SJSA1 (cell line): ENCODE measurements around the gene PCDHGA1. TPM values are rescaled to one million over a fixed set of nuclear protein-coding genes. Genes with fewer than 3 reads are reported as not detected.

Experiments used
- DNase-seq, 2 experiments: peaks; one replicate each; pipeline ENCODE4 v3.0.0-alpha.2; 2015 to 2020; ENCODE audit warnings: low spot score in 2 of 2, low read depth in 1 of 2
- H3K27ac ChIP-seq: fragments of 250-450 bp; sonication (Bioruptor Pico); 2 replicates; pipeline ENCODE4 v1.5.1; 2020; ENCODE audit warnings: mild to moderate bottlenecking, moderate library complexity
- H3K27me3 ChIP-seq: fragments of 250-450 bp; sonication (Bioruptor Pico); replicated peaks from 2 replicates; pipeline ENCODE4 v1.5.1; 2020; ENCODE audit warnings: mild to moderate bottlenecking, moderate library complexity
- H3K36me3 ChIP-seq: fragments of 250-450 bp; sonication (Bioruptor Pico); 2 replicates; pipeline ENCODE4 v1.5.1; 2020; ENCODE audit warnings: mild to moderate bottlenecking
- H3K4me1 ChIP-seq: fragments of 250-450 bp; sonication (Bioruptor Pico); replicated peaks from 2 replicates; pipeline ENCODE4 v1.6.1; 2021; ENCODE audit warnings: mild to moderate bottlenecking
- H3K4me3 ChIP-seq: fragments of 250-450 bp; sonication (Bioruptor Pico); 2 replicates; pipeline ENCODE4 v1.5.1; 2020; ENCODE audit warnings: mild to moderate bottlenecking
- H3K9me3 ChIP-seq: fragments of 250-450 bp; sonication (Bioruptor Pico); replicated peaks from 2 replicates; pipeline ENCODE4 v1.5.1; 2020; ENCODE audit warnings: mild to moderate bottlenecking
- total RNA-seq: library from RNA; depleted of rRNA; stranded (reverse); fragments of >200 nt; shearing (Covaris generic); gene quantifications from 2 replicates; pipeline ENCODE4 v1.2.3, GENCODE V29; 2014; rRNA removed

The PCDHGA1 gene
- total RNA-seq, 1 experiment from 2014 or later: 2.2 TPM

DNA sequence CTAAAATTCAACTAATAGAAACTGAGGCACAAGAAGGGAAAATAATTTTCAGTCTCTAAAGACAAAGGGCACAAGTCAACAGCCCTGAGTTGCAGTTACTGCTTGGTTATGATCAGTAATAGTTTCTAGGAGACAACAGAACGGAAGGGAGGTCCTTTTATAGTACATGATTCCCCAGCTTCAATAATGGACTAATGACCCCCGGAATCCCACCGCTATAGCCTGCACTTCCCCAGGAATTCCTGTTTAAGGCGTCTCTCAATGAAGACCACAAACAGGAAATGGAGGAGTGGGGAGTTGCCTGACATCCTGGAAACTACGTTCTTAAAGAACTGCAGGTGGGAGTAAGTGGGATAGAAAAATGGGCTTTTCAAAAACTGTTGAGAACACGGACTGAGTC lies 227.8 kb downstream of the PCDHGA1 start:
- no peak overlapping the region for H3K4me3 ChIP-seq
- no peak for DNase-seq
- peak overlapping the region; percentile 37; the same call in 1 of the 2 replicates for H3K27ac ChIP-seq

DNA sequence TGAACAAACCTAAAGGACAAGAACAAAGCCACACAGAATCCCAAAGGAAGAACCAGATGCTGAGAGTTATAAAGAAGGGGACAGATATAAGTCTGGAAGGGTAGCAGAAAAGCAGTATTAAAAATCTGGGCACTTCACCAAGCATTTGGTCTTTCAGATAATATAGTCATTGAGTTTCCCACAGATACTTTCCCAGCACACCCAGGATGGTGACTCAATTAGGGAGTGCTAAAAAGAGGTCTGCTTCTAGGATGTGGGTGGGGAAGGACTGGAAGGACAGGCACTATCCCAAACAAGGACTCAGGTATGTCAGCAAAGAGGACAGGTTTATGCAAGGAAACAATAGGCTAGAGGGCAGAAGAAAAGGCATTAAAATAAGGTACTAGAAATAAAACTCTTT lies 229.1 kb downstream of the PCDHGA1 start:
- Histone ChIP-seq H3K36me3 (peaks cover 54% of the 10 kb centered on the region), H3K27ac (no peak overlapping the region), H3K4me1 (peaks cover 19% of the 10 kb centered on the region), H3K27me3 (no peaks in the 10 kb centered on the region), H3K4me3 (no peak overlapping the region), H3K9me3 (no peaks in the 10 kb centered on the region)
- no peak for DNase-seq

More for the DNA sequence above, 227.8 kb downstream of the PCDHGA1 start:
- peaks cover 44% of the 10 kb centered on the region for H3K36me3 ChIP-seq
- H3K4me1 ChIP-seq: peaks cover 17% of the 10 kb centered on the region
- no peaks in the 10 kb centered on the region for H3K9me3 ChIP-seq
- no peaks in the 10 kb centered on the region for H3K27me3 ChIP-seq

DNA sequence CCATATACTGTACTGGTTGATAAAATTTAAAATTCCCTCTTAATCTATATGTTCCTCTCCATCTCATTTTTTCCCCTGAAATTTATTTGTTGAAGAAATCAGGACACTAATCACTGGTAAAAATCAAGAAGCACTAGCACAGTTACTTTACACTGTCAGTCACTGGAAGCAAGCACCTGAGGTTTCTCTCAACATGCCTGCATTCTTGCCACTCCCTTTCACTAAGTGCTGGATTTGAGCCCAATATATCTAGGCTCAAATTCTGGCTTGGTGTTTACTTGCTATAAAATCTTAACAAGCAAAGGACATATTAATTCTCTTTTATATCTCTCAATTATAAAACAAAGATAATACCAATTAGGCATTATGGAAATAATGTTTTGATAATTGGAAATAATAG lies 229.8 kb downstream of the PCDHGA1 start:
- Histone ChIP-seq H3K4me1 (peaks cover 20% of the 10 kb centered on the region), H3K9me3 (no peaks in the 10 kb centered on the region), H3K36me3 (peaks cover 59% of the 10 kb centered on the region), H3K27me3 (no peaks in the 10 kb centered on the region), H3K4me3 (no peak overlapping the region), H3K27ac (peak overlapping the region; percentile 77)
- DNase-seq: peak in 1 of 2 experiments; percentile 20

DNA sequence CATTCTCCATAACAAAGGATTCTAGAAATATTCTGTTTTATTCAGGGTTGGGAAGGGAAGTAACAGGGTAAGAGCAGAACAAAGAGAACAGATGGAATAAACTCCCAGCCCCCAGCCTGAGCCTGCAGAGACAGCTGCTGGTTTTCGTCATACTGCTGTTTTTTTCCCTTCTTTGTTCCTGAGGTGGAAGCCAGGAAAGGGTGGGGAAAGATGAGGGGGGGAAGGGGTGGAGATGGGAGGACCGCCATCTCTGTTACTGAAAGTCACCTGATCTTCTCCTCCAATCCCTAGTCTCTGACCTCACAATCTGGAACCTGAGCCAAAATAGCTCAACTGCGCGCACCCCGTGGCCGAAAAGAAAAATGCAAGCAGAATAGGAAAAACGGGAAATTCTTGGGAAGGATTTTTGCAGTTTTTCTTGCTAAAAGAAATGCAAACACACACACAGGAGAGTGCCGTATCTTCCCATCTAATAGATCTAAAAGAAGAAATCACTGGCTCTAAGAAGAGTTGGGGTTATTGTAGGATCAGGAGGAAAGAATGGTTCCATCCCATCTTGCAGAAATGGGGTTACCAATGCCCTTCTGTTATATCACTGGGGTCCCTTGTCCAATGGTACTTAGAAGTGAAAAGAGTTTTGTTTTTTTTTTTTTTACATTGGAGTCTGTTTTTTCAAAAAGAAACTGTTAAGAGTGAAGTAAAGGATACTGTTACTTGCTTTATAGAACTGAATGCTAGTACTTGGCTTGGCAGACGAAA lies 230.6 kb downstream of the PCDHGA1 start:
- Histone ChIP-seq H3K27me3 (no peaks in the 10 kb centered on the region), H3K27ac (peak overlapping the region; percentile 77), H3K36me3 (peaks cover 63% of the 10 kb centered on the region), H3K9me3 (no peaks in the 10 kb centered on the region), H3K4me1 (peaks cover 20% of the 10 kb centered on the region), H3K4me3 (no peak overlapping the region)
- DNase-seq: peak; percentile 94

Other genes starting within 250 kb of the PCDHGA1 start
- 5.4 and 7.6 TPM in 2 replicates for gene PCDHB2, start 235.9 kb upstream of the PCDHGA1 start, total RNA-seq
- 0.37 and 1.2 TPM in 2 replicates for gene PCDHB3, start 230.0 kb upstream of the PCDHGA1 start, total RNA-seq
- gene PCDHB4, start 208.7 kb upstream of the PCDHGA1 start, total RNA-seq: 0.32 TPM in 1 of 2 replicates, not detected in the other
- gene PCDHB5, start 195.3 kb upstream of the PCDHGA1 start, total RNA-seq: 25.2 and 27.3 TPM in 2 replicates
- 0.29 and 0.50 TPM in 2 replicates for gene PCDHB6, start 180.5 kb upstream of the PCDHGA1 start, total RNA-seq
- gene PCDHB7, start 157.9 kb upstream of the PCDHGA1 start, total RNA-seq: 0.85 and 0.87 TPM in 2 replicates
- 0.75 and 1.8 TPM in 2 replicates for gene PCDHB8, start 152.7 kb upstream of the PCDHGA1 start, total RNA-seq
- gene PCDHB16, start 148.1 kb upstream of the PCDHGA1 start, total RNA-seq: 11.9 and 16.3 TPM in 2 replicates
- 2.7 and 3.8 TPM in 2 replicates for gene PCDHB9, start 143.4 kb upstream of the PCDHGA1 start, total RNA-seq
- gene PCDHB10, start 138.2 kb upstream of the PCDHGA1 start, total RNA-seq: 3.3 and 4.7 TPM in 2 replicates
- 0.34 TPM in 1 of 2 replicates, not detected in the other for gene PCDHB11, start 130.9 kb upstream of the PCDHGA1 start, total RNA-seq
- 1.8 and 6.2 TPM in 2 replicates for gene PCDHB12, start 121.8 kb upstream of the PCDHGA1 start, total RNA-seq
- 1.3 and 1.7 TPM in 2 replicates for gene PCDHB13, start 116.6 kb upstream of the PCDHGA1 start, total RNA-seq
- gene PCDHB14, start 107.2 kb upstream of the PCDHGA1 start, total RNA-seq: 18.6 and 28.4 TPM in 2 replicates
- gene PCDHB15, start 85.1 kb upstream of the PCDHGA1 start, total RNA-seq: 0.74 and 1.0 TPM in 2 replicates
- 0.11 and 0.75 TPM in 2 replicates for gene SLC25A2, start 26.5 kb upstream of the PCDHGA1 start, total RNA-seq
- 147 and 154 TPM in 2 replicates for gene TAF7, start 9.7 kb upstream of the PCDHGA1 start, total RNA-seq
- gene PCDHGA2, start 8.2 kb downstream of the PCDHGA1 start, total RNA-seq: 1.2 and 2.1 TPM in 2 replicates
- 0.26 TPM in 1 of 2 replicates, not detected in the other for gene PCDHGA3, start 13.3 kb downstream of the PCDHGA1 start, total RNA-seq
- 0.79 TPM in 1 of 2 replicates, not detected in the other for gene PCDHGB1, start 19.6 kb downstream of the PCDHGA1 start, total RNA-seq
- 1.2 and 1.7 TPM in 2 replicates for gene PCDHGA4, start 24.5 kb downstream of the PCDHGA1 start, total RNA-seq
- 3.8 TPM in 1 of 2 replicates, not detected in the other for gene PCDHGB2, start 29.5 kb downstream of the PCDHGA1 start, total RNA-seq
- 0.76 and 1.8 TPM in 2 replicates for gene PCDHGA5, start 33.6 kb downstream of the PCDHGA1 start, total RNA-seq
- 1.1 TPM in 1 of 2 replicates, not detected in the other for gene PCDHGB3, start 39.7 kb downstream of the PCDHGA1 start, total RNA-seq
- 0.38 and 1.4 TPM in 2 replicates for gene PCDHGA6, start 43.4 kb downstream of the PCDHGA1 start, total RNA-seq
- 0.82 and 0.91 TPM in 2 replicates for gene PCDHGA7, start 52.2 kb downstream of the PCDHGA1 start, total RNA-seq
- 0.09 and 0.18 TPM in 2 replicates for gene PCDHGB4, start 57.2 kb downstream of the PCDHGA1 start, total RNA-seq
- 0.32 and 1.1 TPM in 2 replicates for gene PCDHGA8, start 62.1 kb downstream of the PCDHGA1 start, total RNA-seq
- gene PCDHGB5, start 67.4 kb downstream of the PCDHGA1 start, total RNA-seq: 1.1 and 3.6 TPM in 2 replicates
- gene PCDHGA9, start 72.3 kb downstream of the PCDHGA1 start, total RNA-seq: 0.55 TPM in 1 of 2 replicates, not detected in the other
- gene PCDHGB6, start 77.5 kb downstream of the PCDHGA1 start, total RNA-seq: 1.2 and 1.3 TPM in 2 replicates
- 1.2 and 2.9 TPM in 2 replicates for gene PCDHGA10, start 82.5 kb downstream of the PCDHGA1 start, total RNA-seq
- 1.8 and 2.6 TPM in 2 replicates for gene PCDHGB7, start 87.2 kb downstream of the PCDHGA1 start, total RNA-seq
- 0.22 and 0.32 TPM in 2 replicates for gene PCDHGA11, start 90.5 kb downstream of the PCDHGA1 start, total RNA-seq
- gene PCDHGA12, start 100.0 kb downstream of the PCDHGA1 start, total RNA-seq: 0.34 TPM in 1 of 2 replicates, not detected in the other
- gene PCDHGC3, start 145.5 kb downstream of the PCDHGA1 start, total RNA-seq: 45.5 and 57.8 TPM in 2 replicates
- 0.22 and 0.39 TPM in 2 replicates for gene PCDHGC4, start 154.5 kb downstream of the PCDHGA1 start, total RNA-seq
- 0.21 TPM in 1 of 2 replicates, not detected in the other for gene PCDHGC5, start 158.6 kb downstream of the PCDHGA1 start, total RNA-seq